Osteocyte (in vitro differentiated cells): Measurements from ENCODE around the gene DMBX1. TPM values are rescaled to one million over a fixed set of nuclear protein-coding genes. Genes with fewer than 3 reads are reported as not detected.

Experiments
- DNase-seq: peaks from one replicate; pipeline ENCODE4 v3.0.0; 2021; ENCODE audit warnings: mixed read lengths; ENCODE audit not compliant: unreplicated experiment; ENCODE audit errors: extremely low spot score
- H3K27ac Mint-ChIP-seq: one replicate; pipeline ENCODE4 v1.8.0; 2021; ENCODE audit warnings: mild to moderate bottlenecking, mixed read lengths; ENCODE audit not compliant: unreplicated experiment
- H3K27me3 Mint-ChIP-seq: one replicate; pipeline ENCODE4 v1.8.0; 2021; ENCODE audit warnings: mixed read lengths; ENCODE audit not compliant: unreplicated experiment
- H3K36me3 Mint-ChIP-seq: one replicate; pipeline ENCODE4 v1.8.0; 2021; ENCODE audit warnings: mixed read lengths; ENCODE audit not compliant: unreplicated experiment
- H3K4me1 Mint-ChIP-seq: one replicate; pipeline ENCODE4 v1.8.0; 2021; ENCODE audit warnings: mixed read lengths; ENCODE audit not compliant: unreplicated experiment
- H3K4me3 Mint-ChIP-seq: one replicate; pipeline ENCODE4 v1.8.0; 2021; ENCODE audit warnings: mild to moderate bottlenecking, moderate library complexity, mixed read lengths; ENCODE audit not compliant: unreplicated experiment
- H3K9me3 Mint-ChIP-seq: one replicate; pipeline ENCODE4 v1.8.0; 2021; ENCODE audit warnings: mixed read lengths; ENCODE audit not compliant: unreplicated experiment
- CTCF ChIP-seq: fragments of 200-600 bp; sonication (generic); IDR thresholded peaks from 2 replicates; pipeline ENCODE4 v1.5.0; 2021; ENCODE audit warnings: antibody characterized with exemption, mild to moderate bottlenecking, moderate library complexity
- total RNA-seq: library from RNA; stranded (reverse); gene quantifications from 2 replicates; pipeline ENCODE4 v1.2.1, GENCODE V29; 2021

The DMBX1 gene
- total RNA-seq, 1 donor from 2014 or later: not detected

DNA sequence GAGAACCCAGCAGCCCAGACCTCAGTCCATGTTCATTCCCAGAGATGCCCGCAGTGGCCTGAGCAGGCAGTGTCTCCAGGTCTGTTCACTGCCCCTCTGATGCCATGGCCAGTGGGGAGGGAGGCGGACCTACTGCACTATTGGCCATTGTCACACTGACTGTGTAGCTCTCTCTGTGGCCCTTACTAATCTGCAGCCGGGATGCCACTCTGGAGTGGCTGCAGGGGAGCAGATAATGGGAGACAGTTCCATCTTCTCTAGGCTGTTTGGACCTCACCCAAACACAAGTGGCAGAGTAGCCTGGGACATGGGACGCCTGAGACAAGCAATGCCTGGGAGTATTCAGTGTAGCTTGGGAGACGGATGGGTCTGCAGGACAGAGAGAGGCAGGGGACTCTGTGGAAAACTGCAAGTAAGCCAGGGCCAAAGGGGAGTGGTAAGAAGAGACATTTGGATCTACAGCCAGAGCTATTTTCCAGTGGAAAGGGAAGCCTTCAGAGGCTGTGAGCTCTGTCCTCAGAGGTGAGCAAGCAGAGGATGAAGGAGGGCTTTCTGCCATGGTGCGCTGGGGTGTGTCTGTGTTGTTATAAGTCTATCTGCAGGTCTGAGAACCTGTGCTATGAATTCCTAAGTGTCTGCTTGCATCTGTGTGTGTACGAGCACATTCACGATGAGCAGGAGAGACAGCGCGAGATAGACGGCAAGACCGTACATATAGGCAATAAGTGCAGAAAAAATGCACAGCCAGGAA, 26.7 kb downstream of the DMBX1 start:
- no peak for TF ChIP-seq CTCF
- H3K36me3 Mint-ChIP-seq: no peaks in the 10 kb centered on the region
- H3K27me3 Mint-ChIP-seq: peaks cover 23% of the 10 kb centered on the region
- no peaks in the 10 kb centered on the region for H3K9me3 Mint-ChIP-seq
- H3K4me3 Mint-ChIP-seq: no peak overlapping the region
- DNase-seq: no peak
- H3K4me1 Mint-ChIP-seq: peaks cover 23% of the 10 kb centered on the region
- H3K27ac Mint-ChIP-seq: no peak overlapping the region

DNA sequence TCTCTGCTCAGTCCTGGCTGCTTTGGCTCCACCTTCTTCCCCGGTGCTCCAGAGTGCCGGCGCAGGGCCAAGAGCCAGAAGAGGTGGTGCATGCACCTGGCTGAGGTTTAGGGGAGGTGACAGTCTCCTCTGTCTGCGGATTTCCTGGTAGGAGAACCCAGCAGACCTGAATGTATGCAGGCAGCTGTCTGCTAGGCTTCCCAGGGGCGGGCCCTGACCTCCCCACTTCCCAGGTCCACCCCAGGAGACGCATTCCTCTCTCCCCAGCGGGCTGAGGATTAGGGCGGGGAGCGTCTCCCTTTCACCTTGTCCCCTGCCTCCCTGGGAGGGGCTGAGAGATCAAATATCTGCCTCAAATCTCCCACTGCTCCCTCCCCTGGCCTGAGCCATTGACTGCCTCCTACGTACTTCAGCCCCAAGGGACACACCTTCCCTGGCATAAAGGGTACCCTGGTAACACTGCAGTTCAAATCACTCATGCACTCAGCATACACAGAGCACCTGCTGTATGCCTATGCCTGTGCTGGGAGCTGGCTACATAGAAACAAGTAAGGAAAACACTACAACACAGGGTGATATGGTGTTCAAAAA, 27.5 kb downstream of the DMBX1 start:
- Mint-ChIP-seq H3K36me3 (no peaks in the 10 kb centered on the region), H3K27me3 (peaks cover 23% of the 10 kb centered on the region), H3K4me1 (peaks cover 27% of the 10 kb centered on the region), H3K4me3 (no peak overlapping the region), H3K9me3 (no peaks in the 10 kb centered on the region), H3K27ac (no peak overlapping the region)
- no peak for TF ChIP-seq CTCF
- no peak for DNase-seq

DNA sequence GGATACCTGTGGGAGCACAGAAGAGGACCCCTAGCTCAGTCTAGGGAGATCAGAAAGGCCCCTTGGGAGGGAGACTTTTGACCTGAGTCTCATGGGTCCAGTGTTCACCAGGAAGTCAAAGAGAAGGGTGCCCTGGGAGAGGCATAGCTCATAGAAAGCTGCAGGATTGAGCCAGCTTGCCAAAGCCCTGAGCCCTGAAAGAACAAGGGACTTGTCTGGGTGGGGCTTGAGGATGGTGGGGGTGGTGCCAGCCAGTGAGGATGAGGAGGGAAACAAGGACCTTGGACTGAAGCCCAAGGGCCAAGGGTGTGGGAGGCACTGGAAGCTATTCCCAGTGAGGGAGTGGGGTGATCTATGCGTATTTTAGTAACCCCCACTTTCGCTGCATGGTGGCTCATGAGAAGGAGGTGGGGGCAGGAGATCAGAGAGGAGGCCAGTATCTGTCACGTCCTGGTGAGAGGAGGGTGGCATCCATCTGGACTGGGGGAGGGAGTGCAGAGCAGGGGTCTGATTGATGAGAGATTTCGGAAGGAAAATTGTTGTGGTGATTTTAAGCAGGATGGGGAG, 28.4 kb downstream of the DMBX1 start:
- Mint-ChIP-seq H3K4me3 (no peak overlapping the region), H3K27me3 (peaks cover 21% of the 10 kb centered on the region), H3K9me3 (no peaks in the 10 kb centered on the region), H3K27ac (no peak overlapping the region), H3K4me1 (peaks cover 33% of the 10 kb centered on the region), H3K36me3 (no peaks in the 10 kb centered on the region)
- TF ChIP-seq CTCF: no peak
- DNase-seq: no peak

- Mint-ChIP-seq H3K27me3 (peaks cover 16% of the 10 kb centered on the region), H3K4me1 (peaks cover 33% of the 10 kb centered on the region), H3K36me3 (no peaks in the 10 kb centered on the region), H3K9me3 (no peaks in the 10 kb centered on the region), H3K4me3 (no peak overlapping the region), H3K27ac (no peak overlapping the region)
- TF ChIP-seq CTCF: no peak
- no peak for DNase-seq
These were observed 29.6 kb downstream of the DMBX1 start for GRCh38 chr1:46519209-46519608.
